IPS-18c (cell line): ENCODE data around the gene PDPN.

Experiments
- H3K4me3 ChIP-seq: 2 replicates; pipeline ENCODE4 v1.7.0; 2013; ENCODE audit warnings: low read depth, mild to moderate bottlenecking, low read length, moderate library complexity; ENCODE audit not compliant: insufficient read depth
- H3K9me3 ChIP-seq: one replicate; pipeline ENCODE4 v1.6.1; 2013; ENCODE audit warnings: mild to moderate bottlenecking, low read length, moderate library complexity; ENCODE audit not compliant: control insufficient read depth, insufficient read depth

PDPN gene

GRCh38 chr1:13642306-13643004, 58.8 kb downstream of the PDPN start:
- peaks cover 2% of the 10 kb centered on the region for H3K9me3 ChIP-seq
- no peak overlapping the region for H3K4me3 ChIP-seq

GRCh38 chr1:13643017-13643416, 59.4 kb downstream of the PDPN start:
- Histone ChIP-seq H3K9me3 (peaks cover 2% of the 10 kb centered on the region), H3K4me3 (no peak overlapping the region)

- no peak overlapping the region for H3K4me3 ChIP-seq
- peaks cover 2% of the 10 kb centered on the region for H3K9me3 ChIP-seq
These were observed 62.9 kb downstream of the PDPN start for GRCh38 chr1:13646521-13646920.

GRCh38 chr1:13651279-13651678, 67.6 kb downstream of the PDPN start:
- Histone ChIP-seq H3K9me3 (no peaks in the 10 kb centered on the region), H3K4me3 (no peak overlapping the region)

- Histone ChIP-seq H3K9me3 (no peaks in the 10 kb centered on the region), H3K4me3 (no peak overlapping the region)
These were observed 68.6 kb downstream of the PDPN start for GRCh38 chr1:13652238-13652637.

GRCh38 chr1:13661539-13661938, 77.9 kb downstream of the PDPN start:
- Histone ChIP-seq H3K9me3 (no peaks in the 10 kb centered on the region), H3K4me3 (no peak overlapping the region)

GRCh38 chr1:13662493-13662892, 78.9 kb downstream of the PDPN start:
- no peak overlapping the region for H3K4me3 ChIP-seq
- no peaks in the 10 kb centered on the region for H3K9me3 ChIP-seq

- H3K9me3 ChIP-seq, result no peaks in the 10 kb centered on the region
These were observed 80.3 kb downstream of the PDPN start for GRCh38 chr1:13663969-13664368.

GRCh38 chr1:13664451-13664850, 80.8 kb downstream of the PDPN start:
- Histone ChIP-seq H3K9me3 (no peaks in the 10 kb centered on the region), H3K4me3 (no peak overlapping the region)

More at GRCh38 chr1:13663969-13664368, 80.3 kb downstream of the PDPN start:
- no peak overlapping the region for H3K4me3 ChIP-seq

GRCh38 chr1:13666317-13666716, 82.7 kb downstream of the PDPN start:
- Histone ChIP-seq H3K4me3 (no peak overlapping the region), H3K9me3 (no peaks in the 10 kb centered on the region)
